Limb (tissue), 2 donors: ENCODE measurements around the gene DPY19L2.
"Not testable (repeated sequence)": the region's sequence is repeated elsewhere in the genome, so short reads cannot be mapped to it uniquely, and the experiment has no call there.

Source experiments
- DNase-seq, 2 donors: peaks; one replicate each; pipeline ENCODE4 v3.0.0-alpha.2; 2016; ENCODE audit errors: extremely low spot score in 2 of 2

The DPY19L2 gene

DNA sequence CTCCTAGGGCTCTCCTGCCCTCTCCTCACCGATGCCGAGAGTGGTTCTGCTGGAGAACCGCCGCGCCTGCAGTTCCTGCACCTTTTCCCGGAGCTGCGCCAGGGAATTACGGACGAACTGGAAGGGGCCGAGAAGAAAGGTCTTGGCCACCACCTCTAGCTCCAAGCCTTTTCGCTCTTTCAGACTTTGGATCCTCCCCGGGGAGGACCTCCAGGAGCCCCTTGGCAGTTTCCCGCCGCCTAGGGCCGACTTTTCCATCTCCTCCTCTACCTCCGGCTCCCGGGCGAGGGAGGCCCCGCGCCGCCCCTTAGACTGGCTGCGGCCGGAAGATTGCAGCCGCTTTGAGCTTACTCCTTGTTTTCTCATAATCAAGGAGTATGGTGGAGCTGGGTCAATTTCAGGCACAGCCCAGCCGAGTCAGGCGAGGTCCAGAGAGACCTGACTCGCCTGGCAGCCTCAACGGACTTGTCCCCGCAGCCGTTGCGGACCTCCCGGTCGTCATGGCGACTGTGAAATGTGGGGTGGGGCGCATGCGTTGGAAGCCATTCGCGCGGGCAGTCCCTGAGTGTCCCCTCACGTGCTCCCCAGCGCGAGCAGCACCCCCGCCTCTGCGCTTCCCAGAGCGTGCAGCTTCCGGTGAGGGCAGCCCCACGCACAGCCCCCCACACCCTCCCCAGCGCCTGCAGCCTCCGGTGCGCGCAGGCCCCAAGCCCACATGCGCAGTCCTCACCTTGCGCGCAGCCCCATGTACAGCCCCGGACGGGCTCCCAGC lies at the start of gene DPY19L2:
Gene DPY19L2, minus strand, starts transcription at position 466 of the 772 bp plus-strand sequence. Its CDS starts 100 bp downstream, at position 366.
- peak; percentile 37 to 89 for DNase-seq

DNA sequence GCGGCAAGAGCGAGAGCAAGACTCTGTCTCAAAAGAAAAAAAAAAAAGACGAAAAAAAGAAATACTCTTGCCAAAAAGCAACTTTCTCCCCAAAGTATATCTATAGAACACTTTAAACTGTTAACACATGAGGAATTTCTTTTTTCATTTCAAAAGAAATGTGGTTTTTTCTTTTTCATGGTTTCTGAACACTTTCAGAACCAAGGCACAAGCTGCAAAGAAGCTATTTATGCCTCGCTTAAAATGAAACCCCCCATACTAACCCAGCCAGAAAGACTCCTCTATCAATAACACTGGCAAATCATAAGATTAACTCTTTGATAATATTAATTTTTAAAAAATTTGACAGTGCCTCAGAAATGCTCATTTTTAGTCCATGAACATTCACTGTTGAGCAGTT lies 48.6 kb upstream of the DPY19L2 start:
- not testable (repeated sequence) for DNase-seq

DNA sequence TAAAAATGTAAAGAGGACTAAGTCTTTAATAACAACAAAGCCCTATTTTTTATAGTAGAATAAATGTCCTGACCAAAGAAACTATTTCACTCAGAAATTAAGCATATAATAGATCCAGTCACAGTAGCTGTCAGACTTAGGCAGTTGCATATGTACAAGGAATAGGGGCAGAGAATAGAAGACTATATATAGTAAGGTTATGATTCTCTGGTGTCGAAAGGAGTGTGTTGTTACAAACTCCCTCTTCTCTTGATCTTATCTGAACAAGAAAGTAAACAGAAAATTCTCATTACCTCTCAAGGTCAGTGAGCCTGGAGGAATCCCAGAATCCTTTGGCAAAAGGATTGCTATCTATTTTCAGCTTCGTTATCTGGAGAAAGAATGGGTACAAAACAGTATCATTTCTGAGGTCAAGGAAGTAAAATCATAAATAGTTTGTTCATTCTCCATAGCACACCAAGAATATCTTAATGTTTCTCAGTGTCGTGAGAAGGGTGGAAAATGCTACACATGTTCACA lies 46.9 kb upstream of the DPY19L2 start:
- DNase-seq, result not testable (repeated sequence)

DNA sequence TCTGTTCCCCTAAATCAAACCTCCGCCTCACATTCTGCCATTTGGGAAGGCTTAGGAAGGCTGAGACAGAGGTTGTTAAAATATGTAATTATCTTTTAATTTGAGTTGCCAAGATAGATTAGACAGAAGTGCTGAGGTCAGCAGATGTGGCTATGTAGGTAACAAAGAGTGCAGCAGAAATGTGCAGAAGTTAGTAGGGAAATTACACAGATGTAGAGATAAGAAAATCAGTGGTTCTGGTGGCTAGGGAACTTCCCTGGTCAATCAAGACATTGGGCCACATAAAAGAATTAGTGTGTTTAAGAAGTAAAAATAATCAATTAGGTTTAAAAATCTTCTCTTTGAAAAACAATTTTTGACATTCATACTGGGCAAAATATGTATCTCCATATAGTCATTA lies 46.1 kb upstream of the DPY19L2 start:
- not testable (repeated sequence) for DNase-seq

DNA sequence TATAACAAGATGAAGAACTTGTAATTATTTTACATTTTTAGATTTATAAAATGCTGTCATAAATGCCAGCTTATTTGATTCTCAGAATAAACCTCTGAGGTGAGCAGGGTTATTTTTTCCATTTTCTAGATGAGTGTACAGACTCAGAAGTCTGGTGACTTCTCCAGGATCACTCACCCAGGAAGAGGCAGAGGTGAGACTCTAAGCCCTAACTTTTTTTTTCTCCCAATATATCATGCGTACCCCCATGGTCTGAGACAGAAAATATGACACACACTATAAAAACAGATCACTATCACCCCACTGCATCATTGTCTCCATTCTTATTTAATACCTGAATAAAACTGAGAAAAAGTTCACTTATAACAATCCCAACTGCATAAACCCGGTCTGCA lies 45.4 kb upstream of the DPY19L2 start:
- DNase-seq, result not testable (repeated sequence)

DNA sequence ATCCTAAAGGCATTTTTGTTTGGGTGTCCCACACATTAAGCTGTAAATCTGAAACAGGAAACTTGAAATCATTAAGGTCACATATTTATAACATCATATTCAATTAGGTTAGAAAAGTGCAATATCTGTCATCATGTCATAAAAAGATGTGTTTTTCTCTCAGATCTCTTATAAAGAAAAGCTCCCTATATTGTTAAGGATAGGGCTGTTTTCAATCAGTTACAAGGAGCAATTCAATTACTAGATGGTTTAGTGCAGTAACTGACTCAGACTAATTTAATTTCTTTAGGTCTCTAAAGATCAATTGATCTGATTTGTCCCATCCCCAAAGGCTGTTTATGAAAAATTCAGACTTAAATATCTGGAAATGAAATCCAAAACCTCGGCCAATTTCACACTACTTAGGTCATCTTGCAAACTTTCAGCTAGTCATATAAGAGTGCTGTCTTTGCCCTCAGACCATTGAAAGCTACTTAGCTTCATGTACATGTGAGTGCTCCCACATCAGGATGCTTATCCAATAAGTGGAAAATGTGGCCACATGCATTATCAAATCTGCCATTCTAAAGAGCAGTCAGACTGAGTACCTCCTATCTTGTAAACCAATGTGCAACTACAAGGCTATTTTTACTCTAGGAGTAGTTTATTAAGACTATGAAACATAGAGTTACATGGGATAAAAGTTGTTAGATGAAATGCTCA lies 44.8 kb upstream of the DPY19L2 start:
- DNase-seq, result not testable (repeated sequence)

DNA sequence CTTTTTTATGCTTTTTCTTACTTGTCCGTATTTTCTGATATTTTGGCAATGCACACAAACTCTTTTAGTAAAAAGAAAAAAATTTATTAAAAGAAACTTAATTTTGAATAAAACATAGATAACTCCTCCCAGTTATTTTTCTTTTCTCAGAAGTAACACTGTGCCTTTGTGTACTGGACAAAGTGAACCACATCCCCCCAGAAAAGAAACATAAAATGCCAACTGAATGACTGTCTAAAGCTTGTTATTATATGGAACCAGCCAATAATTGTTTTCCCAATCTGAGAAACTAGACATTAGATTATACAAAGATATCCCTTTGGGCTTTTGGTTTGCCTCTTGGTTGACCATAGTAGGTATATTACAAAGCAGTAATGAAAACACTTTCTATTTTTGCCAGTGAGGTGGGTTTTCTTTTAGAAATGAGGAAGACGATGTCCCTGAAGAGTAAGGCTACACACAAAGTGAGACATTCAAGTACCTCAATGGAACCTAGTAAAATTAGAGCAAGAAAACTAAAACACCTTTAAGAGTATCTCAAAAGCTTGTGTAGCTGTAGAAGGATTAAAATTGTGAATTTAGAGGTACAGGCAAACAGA lies 44.2 kb upstream of the DPY19L2 start:
- DNase-seq, result not testable (repeated sequence)

DNA sequence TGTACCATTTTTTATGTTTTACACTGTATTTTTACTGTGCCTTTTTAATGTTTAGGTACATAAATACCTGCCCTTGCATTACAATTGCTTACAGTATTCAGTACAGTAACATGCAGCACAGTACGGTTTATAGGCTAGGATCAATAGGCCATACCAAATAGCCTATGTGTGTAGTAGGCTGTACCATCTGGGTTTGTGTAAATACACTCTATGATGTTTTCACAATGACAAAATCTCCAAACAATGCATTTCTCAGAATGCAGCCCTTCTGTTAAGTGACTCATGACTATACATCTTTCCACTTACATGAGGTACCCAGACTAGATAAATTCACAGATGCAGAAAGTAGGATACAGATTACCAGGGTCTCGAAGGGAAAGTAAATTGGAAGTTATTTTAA lies 43.0 kb upstream of the DPY19L2 start:
- DNase-seq, result not testable (repeated sequence)

DNA sequence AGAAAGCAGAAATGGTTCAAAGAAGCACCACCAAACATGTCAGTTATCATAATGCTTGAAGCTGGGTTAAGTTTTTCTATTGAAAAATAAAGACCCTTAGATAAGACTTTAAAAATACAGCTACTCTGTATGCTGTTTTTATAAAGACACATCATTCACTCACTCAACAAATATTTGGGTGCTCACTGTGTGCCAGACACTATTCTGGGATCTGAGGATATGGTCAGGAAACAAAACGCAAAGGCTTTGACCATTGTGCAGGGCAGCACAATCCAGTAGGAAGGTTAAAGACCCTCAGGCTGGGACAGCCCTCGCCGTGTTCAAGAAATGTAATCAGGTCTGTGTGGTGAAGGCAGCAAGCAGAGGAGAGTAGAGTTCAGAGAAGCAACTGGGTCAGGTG lies 38.0 kb upstream of the DPY19L2 start:
- DNase-seq, result no peak

DNA sequence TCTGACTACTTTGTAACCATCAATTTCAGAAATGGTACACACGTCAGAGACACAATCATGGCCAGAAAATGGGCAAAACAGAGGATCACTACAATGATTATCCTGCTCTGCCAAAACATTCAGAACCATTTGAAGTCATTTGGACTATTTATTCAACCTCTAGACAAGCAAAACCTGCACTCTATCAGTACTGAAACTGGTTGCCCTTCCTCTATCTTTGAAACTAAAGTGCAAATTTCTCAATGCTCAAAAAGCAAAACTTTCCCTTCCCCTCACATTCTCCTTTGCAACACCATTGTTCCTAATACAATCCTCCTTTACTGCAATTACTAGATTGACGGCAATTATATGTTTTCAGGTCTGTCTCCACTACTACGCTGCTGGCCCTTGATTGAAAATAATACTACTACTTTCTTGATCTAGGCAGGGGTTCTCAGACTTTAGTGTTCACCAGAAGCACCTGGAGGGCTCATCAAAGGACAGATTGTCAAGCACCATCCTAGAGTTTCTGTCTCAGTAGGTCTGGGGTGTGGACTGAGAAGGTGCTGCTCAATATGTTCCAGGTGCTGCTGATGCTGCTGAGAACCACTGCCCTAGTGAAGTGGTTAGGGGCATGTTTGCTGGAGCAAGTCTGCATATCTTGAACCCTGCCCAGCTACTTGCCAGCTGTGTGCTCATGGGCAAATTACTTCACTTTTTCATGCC lies 31.5 kb upstream of the DPY19L2 start:
- DNase-seq, result not testable (repeated sequence)

DNA sequence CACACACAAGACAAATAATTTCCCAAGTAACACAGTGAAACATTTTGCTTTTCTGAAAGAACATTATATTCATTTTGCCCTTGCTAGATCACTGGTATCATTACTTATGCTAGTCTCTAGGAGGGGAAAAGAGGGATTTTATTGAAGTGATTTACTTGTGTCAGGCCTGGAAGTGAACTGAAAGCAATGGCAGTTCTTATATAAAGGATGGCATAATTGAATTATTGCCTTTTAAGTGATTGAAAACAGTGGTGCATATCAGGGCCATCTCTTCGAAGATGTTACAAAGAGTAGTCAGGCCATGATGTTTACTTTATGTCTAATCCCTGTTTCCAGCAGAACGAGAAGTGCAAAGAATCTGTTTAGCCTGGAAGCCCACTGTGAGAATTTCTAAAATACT lies 30.7 kb upstream of the DPY19L2 start:
- not testable (repeated sequence) for DNase-seq

DNA sequence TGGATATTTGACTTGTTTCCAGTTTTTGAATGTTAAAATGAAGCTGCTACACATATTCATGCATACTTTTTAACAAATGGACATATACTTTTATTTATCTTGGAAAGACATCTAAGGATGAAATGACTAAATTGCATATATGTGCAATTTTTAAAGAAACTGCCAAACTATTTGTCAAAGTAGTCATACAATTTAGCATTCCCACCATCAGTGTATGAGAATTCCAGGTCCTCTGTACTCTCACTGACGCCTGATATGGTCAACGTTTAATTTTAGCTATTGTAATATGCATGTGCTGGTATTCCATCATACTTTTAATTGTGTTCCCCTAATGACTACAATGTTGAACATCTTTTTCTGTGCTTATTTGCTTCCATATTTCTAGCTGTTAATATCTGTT lies 22.5 kb upstream of the DPY19L2 start:
- DNase-seq, result not testable (repeated sequence)

DNA sequence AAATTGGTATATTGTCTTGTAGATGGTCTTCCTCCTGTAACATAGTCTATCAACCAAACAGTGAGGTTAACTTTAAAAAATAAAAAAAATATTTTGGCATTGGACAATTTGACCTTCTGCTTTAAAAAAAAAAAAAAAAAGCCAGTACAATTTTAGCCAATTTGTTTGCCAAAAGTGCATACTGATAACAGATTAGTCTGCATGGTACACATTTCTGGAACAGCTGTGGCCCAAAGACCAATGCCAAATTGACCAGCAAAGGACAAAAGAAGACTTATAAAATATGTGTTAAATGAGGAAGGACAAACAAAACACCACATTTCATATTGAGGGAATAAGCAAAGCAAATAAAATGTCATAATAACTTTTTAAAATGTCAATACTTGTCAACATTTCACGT lies 20.8 kb upstream of the DPY19L2 start:
- not testable (repeated sequence) for DNase-seq

DNA sequence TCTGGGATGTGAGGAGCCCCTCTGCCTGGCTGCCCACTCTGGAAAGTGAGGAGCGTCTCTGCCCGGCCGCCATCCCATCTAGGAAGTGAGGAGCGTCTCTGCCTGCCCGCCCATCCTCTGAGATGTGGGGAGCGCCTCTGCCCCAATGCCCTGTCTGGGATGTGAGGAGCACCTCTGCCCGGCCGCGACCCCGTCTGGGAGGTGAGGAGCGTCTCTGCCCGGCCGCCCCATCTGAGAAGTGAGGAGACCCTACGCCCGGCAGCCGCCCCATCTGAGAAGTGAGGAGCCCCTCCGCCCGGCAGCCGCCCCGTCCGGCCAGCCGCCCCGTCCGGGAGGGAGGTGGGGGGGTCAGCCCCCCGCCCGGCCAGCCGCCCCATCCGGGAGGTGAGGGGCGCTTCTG lies 18.3 kb upstream of the DPY19L2 start:
- not testable (repeated sequence) for DNase-seq

DNA sequence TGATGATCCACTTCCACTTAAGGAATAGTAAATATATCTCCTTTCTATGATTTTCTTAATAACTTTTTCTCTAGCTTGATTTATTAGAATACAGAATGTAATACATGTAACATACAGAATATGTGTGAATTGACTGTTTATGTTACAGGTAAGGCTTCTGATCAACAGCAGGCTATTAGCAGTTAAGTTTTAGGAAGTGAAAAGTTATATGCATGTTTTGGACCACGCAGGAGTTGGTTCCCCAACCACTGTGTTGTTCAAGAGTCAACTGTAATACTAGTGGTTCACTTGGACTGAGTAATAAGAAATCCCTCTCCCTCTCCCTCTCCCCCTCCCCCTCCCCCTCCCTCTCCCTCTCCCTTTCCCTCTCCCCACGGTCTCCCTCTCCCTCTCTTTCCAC lies 17.5 kb upstream of the DPY19L2 start:
- DNase-seq, result not testable (repeated sequence)

DNA sequence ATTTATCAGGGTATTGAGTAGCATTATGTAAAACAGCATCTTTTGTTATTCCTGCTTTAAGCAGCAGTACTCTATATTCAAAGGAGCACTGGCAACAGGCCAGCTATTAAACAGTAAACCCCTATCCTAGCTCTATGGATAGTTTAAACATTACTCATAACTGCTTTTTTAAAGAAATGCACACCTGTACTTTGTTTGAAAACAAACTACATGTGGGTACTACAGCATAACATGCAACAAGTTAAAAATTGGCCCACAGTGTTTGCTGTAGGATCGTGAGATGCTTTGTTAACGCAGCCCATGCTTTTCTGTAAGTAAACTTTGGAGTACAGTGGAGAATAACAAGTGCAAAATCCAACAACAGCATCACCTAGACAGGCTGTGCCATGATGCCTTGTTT lies 14.3 kb upstream of the DPY19L2 start:
- not testable (repeated sequence) for DNase-seq

DNA sequence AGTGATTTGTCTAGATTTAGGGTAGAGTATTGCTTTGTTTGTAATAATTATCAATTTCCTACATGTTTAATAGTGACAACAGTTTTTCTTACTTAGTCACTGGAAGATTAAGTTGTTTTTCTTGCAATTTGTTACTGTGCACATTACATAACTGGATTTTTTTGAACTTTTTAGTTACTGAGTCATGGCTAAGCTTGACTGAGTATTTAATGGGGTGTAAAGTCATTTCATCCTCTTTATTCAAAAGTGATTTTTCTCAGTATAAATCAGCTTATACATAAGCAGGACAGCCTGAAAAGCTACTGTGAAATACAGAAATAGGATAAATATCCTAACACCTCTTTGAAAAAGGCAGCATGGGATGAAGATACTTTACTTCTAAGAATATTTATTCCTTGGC lies 12.5 kb upstream of the DPY19L2 start:
- not testable (repeated sequence) for DNase-seq

DNA sequence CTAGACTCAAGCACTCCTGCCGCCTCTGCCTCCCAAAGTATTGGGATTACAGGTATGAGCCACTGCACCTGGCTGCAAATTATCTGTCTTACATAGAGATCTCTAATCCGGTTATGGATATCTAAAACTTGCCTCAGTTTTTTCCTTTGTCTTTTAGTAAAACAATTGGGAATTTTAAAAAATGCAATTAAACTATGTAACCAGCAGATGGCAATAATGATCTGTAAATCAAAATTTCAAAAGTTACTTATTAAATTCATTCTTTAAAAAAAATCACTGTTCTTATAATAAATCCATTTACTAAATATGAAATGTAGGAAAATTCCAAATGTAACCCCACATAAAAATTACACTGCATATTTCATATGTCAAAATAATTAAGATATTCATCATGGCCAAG lies 4.3 kb upstream of the DPY19L2 start:
- DNase-seq, result not testable (repeated sequence)

DNA sequence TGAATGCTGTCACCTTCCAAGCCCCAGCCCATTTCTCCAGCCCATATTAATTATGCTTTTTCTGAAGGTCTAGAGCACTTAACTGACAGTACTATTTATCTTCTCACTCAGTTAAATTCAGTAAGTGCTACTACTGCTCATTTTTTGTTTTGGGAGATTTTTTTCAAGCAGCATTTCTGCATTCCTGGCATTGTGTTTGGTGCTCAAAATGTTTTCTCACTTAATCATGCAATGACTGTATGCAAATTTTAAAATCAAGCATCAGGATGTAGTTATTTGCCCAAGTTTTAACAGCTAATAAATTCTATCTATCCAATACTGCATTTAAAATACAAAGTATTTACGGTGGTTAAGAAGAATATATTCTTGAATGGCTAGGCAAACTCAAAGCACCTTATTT lies 1.6 kb upstream of the DPY19L2 start:
- DNase-seq, result not testable (repeated sequence)

DNA sequence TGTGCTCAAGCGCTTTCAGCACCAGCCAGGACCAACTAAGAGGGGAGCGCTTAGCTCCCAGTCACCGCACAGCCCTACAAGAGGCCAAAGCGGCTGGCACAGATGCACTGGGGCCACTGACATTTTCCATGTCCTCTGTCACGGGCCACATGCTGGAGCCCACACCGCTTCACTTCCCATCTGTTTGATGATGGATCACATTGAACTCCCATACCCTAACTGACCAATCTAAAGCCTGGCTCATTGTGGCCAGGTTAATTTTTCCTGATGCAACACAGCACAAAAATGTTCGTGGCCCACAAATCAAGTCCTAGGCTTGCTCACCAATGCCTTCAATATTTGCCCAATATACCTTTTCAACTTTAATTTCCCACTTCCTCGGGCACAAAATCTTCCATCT lies 1.1 kb upstream of the DPY19L2 start:
- DNase-seq, result not testable (repeated sequence)

DNA sequence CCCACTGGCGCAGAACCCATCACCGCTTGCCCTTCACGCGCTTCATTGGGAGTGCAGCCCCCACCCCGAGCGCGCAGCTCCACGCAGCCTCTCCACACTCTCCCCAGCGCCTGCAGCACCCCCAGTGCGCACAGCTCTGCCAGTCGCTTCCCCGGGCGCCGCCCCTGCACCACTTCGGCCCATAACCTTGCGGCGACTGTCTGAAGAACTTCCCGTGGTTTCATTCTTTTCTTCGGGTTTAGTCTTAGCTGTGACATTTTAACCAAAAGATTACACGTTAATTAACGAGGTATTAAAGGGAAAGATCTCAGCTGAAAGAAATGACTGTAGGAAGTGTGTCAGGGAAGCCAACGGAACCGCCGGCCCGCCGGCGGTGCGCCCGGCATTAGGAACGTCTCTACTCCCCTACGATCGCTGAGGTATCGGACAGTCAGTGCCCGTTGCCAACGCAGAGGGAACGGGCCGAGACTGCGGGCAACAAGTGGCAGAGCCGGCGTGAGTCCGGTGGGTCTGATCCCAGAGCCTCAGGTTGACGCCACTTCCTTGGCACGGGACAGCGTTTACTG lies 590 bp upstream of the DPY19L2 start:
- peak; percentile 13 to 52 for DNase-seq
